Activated T-cell treated with anti-CD3 and anti-CD28 coated beads, Interleukin-2, amount 50 U/mL, for 48 hours (primary cell): ENCODE results near the gene NUP214.

Experiments
- DNase-seq, 2 experiments: peaks; one replicate each; pipeline ENCODE4 v3.0.0-alpha.2; 2020

NUP214 gene

GRCh38 chr9:131279863-131280570 lies 154.6 kb downstream of the NUP214 start:
- no peak for DNase-seq

GRCh38 chr9:131280660-131281059 lies 155.3 kb downstream of the NUP214 start:
- DNase-seq: no peak

- DNase-seq: no peak
These were observed 156.0 kb downstream of the NUP214 start for GRCh38 chr9:131281119-131281965.

GRCh38 chr9:131282175-131282574 lies 156.8 kb downstream of the NUP214 start:
- DNase-seq: no peak

GRCh38 chr9:131282688-131283422 lies 157.5 kb downstream of the NUP214 start:
- DNase-seq: peak; percentile 24 to 43
